K562 (cell line): ENCODE results near the gene LNPEP. TPM values are rescaled to one million over a fixed set of nuclear protein-coding genes. Genes with fewer than 3 reads are reported as not detected.
A peak's percentile ranks its signal among the peaks of the same experiment; 100 is the strongest.

Experiments
- ELF2 ChIP-seq: fragments of 250-450 bp; sonication (Bioruptor Pico); IDR thresholded peaks from 2 replicates; pipeline ENCODE4 v1.5.0; 2021; ENCODE audit warnings: mild to moderate bottlenecking
- FOXP4 ChIP-seq: sonication (generic); formaldehyde crosslinking; IDR thresholded peaks from 2 replicates; pipeline ENCODE4 v1.8.0; 2022; ENCODE audit warnings: mild to moderate bottlenecking, missing genetic modification reagents, borderline replicate concordance
- HNRNPLL ChIP-seq: fragments of 200-400 bp; formaldehyde crosslinking; IDR thresholded peaks from 2 replicates; pipeline ENCODE4 v1.6.1; 2017; ENCODE audit warnings: low read length, low read depth, mild to moderate bottlenecking; ENCODE audit not compliant: poor library complexity, severe bottlenecking
- IRF9 ChIP-seq: fragments of 450-650 bp; IDR thresholded peaks from 2 replicates; pipeline ENCODE4 v1.6.1; 2016; ENCODE audit warnings: missing biosample characterization, missing genetic modification characterization
- MBD2 ChIP-seq: sonication (generic); IDR thresholded peaks from 2 replicates; pipeline ENCODE4 v1.6.1; 2016; ENCODE audit warnings: low read depth, borderline replicate concordance
- NR2C1 ChIP-seq, 2 experiments: fragments of 450-650 bp; IDR thresholded peaks; 2 replicates each; pipeline ENCODE4 v1.6.1; 2017; ENCODE audit warnings: mild to moderate bottlenecking in 2 of 2, antibody characterized with exemption in 1 of 2, inconsistent platforms in 1 of 2, missing compliant biosample characterization in 1 of 2, missing genetic modification characterization in 1 of 2
- PREB ChIP-seq: sonication (generic); formaldehyde crosslinking; IDR thresholded peaks from 2 replicates; pipeline ENCODE4 v1.8.1; 2023; ENCODE audit warnings: mild to moderate bottlenecking, missing genetic modification reagents
- RREB1 ChIP-seq: fragments of 250-450 bp; sonication (Bioruptor Pico); IDR thresholded peaks from 2 replicates; pipeline ENCODE4 v1.4.0; 2020
- TAF9B ChIP-seq: fragments of 450-650 bp; IDR thresholded peaks from 2 replicates; pipeline ENCODE4 v1.6.1; 2018; ENCODE audit warnings: mild to moderate bottlenecking; ENCODE audit not compliant: partially characterized antibody
- TCF3 ChIP-seq: sonication (generic); formaldehyde crosslinking; IDR thresholded peaks from 2 replicates; pipeline ENCODE4 v1.4.0; 2020; ENCODE audit warnings: mild to moderate bottlenecking, missing genetic modification reagents
- TFAP4 ChIP-seq: sonication (generic); formaldehyde crosslinking; IDR thresholded peaks from 2 replicates; pipeline ENCODE4 v1.8.0; 2022; ENCODE audit warnings: missing genetic modification reagents, mild to moderate bottlenecking, moderate library complexity, borderline replicate concordance
- ZBTB43 ChIP-seq: sonication (generic); formaldehyde crosslinking; IDR thresholded peaks from 2 replicates; pipeline ENCODE4 v1.8.0; 2023; ENCODE audit warnings: mild to moderate bottlenecking, missing genetic modification reagents
- ZNF583 ChIP-seq: fragments of 250-450 bp; sonication (Bioruptor Pico); IDR thresholded peaks from 2 replicates; pipeline ENCODE4 v1.4.0; 2020
- polyA plus RNA-seq, 8 experiments: library from polyadenylated mRNA; depleted of rRNA in 4 of 8; stranded (reverse) in 5 of 8; unstranded in 3 of 8; fragments of >200 nt; fragmentation: Nextera tagmentation in 2 of 8; fragmentation: Illumina TruSeq in 1 of 8; extraction: Ambion mirVana in 2 of 8; extraction: Trizol in 1 of 8; gene quantifications; 2 replicates each; pipeline versions ENCODE4 v1.2.1 to v1.2.3, GENCODE V29; 2011 to 2014; ENCODE audit warnings: inconsistent platforms in 1 of 8, missing spikeins in 1 of 8
- total RNA-seq, 7 experiments: library from RNA; depleted of rRNA in 6 of 7; stranded (reverse); fragments of >200 nt in 6 of 7; fragmentation: Illumina TruSeq in 2 of 7; extraction: Trizol in 2 of 7; gene quantifications; 2 replicates each; pipeline versions ENCODE4 v1.2.1 to v1.2.3, GENCODE V29; 2011 to 2021; ENCODE audit warnings: low replicate concordance in 1 of 7

LNPEP gene
- total and polyA plus RNA-seq, 9 of the 15 experiments (the other 6 are each of a cell fraction or from before 2014, with no cell fraction given): 2.6 to 27.9 (median 11.2) TPM

GRCh38 chr5:96935559-96936430 is at the start of gene LNPEP (continued):
- TF ChIP-seq HNRNPLL (peak; percentile 68), RREB1 (CRISPR knock-in tag) (no peak; the same call in 1 of the 2 replicates), MBD2 (peak; percentile 49; the same call in 1 of the 2 replicates), PREB (CRISPR knock-in tag) (no peak), ZNF583 (CRISPR knock-in tag) (no peak), TAF9B (peak; percentile 45), ZBTB43 (no peak; the same call in 1 of the 2 replicates), IRF9 (tag) (no peak), FOXP4 (CRISPR knock-in tag) (no peak), ELF2 (CRISPR knock-in tag) (no peak), TCF3 (CRISPR knock-in tag) (no peak; the same call in 1 of the 2 replicates), NR2C1 (IDR thresholded peaks at IDR 0.05) (no peak), NR2C1 (tag; IDR thresholded peaks at IDR 0.05) (no peak), TFAP4 (peak; percentile 96)
